ENCODE data around the gene IL31.

The IL31 gene

DNA sequence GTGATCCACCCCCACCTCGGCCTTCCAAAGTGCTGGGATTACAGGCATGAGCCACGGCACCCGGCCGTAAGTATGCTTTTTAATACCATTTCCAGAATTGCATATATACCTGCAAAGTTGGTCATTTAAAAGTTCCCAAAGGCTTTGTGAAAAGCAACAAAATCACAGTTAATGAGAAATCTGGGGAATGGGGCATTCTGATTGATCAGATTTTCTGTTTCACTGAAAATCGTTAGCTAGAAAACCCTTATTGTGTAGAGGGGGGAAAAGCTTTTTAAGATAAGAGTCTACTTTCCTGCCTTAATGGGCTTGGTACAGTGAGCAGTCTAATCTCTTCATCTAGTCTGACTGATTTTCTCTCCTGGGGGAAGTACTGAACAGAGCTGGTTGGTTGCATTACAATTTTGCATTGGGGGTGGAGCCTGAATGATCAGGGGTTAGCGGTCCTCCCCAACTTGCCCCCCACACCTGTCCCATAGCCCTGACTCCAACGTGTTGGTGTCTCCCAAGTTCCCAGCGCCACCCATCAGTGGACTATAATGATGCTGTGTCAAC lies 23.8 kb downstream of the IL31 start:
- no peak for DNase-seq

DNA sequence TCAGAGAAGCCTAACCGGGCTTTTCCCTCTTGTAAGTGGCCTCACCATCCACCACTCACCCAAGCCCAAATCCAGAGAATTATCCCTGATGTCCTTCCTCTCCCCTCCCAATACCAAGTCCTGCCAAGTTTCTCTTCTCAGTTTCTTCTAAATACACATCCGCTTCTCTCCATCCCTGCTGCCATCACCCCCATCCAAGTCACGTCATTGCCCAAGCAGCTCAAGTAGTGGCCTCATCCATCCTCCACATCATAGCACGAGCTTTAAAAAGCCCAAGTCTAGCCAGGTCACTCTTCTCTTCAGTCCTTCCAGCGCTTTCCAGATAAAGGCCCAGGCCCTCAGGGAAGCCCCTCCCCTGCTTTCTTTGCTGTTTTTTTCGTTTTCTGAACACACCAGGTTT lies 25.4 kb downstream of the IL31 start:
- DNase-seq: no peak

DNA sequence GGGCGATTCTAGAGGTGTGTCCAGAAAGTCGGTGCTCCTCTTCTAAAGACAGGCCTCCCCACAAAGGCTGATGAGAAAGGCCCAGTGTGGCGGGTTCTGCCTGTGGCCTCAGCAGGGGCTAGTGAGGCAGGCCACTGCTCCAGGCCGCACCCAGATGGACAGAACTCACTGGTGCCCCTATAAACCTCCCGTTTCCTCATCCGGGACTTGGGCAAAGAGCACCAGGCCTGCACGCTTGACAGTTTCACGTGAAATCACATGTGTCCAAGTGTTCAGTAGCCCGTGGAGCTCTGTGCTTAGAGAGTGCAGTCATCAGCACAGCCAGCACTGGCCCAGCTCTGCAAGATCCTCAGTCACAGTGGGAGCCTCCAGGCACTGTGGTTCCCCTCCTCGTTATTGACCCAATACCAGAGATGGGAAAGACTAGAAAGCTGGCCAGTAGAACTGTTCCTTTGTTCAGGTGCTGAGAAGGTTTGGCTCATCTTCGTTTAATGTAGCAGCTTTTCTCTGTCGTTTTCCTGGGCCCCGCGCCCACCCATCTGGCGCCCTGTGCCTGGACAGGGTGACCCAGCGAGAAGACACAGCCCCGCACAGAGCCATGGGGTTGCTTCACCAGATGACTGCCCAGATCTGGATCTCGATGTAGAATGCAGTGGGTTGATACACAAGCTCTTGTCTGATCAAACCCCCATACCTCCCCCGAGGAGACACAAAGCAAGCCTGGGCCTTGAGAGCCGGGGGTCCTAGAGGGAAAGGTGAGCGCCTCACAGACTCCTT lies 26.3 kb downstream of the IL31 start:
- no peak for DNase-seq

DNA sequence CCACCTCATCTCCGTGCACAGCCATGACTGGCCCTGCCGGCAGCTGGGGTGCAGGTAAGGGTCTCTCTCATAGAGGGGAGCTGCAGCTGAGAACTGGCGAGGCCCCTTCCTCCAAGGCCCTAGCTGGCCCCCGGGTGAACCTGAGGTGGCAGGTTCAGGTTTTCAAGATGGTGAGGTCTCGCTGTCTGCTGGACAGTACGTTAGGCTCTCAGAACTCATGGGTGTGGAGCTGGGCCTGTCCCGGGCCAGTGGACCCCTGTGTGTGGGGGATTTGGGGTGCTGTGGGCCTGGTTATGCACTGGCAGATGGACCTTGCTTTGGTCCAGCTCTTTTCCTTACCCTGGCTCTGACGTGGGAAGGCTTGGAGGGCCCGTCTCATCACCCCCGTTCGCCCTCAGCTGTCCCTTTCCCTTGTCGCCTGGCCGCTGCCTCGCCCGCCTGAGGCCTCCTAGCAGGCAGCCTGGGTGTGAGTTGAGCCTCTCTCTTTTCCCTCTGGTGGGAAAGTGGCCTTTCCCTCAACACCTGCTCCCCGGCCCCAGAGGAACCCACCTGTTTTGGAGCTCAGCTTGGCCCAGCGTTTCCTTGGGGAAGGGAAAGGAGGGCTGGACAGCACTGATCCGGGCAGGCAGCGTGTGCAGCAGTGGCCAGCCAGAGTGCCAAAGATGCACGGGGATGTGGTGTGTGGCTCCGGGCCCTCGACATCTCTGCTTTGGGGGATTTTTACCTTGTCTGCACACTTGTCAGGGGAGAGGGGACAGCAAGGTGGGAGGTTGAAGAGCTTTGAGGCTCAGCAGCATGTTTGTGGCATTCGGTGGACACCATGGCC lies 28.3 kb downstream of the IL31 start:
- DNase-seq: no peak

DNA sequence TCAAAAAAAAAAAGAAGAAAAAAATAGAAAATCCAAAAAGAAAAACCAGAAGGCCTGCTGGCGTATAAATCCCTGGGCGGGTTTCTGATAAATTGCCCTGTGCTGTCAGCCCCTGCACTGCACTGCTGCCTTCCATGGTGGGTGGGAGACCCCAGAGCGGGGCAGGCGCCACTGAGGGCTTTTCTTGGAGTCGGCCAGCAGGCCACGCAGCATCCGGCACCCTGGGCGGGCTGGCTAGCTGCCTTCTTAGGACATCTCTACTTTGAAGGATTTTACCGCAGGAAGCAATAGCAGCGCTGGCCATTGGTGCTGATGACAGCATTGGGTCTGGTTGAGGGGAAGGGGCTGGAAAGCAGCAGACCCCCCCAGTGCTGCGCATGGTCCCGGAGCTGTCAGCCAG lies 29.1 kb downstream of the IL31 start:
- DNase-seq: no peak

DNA sequence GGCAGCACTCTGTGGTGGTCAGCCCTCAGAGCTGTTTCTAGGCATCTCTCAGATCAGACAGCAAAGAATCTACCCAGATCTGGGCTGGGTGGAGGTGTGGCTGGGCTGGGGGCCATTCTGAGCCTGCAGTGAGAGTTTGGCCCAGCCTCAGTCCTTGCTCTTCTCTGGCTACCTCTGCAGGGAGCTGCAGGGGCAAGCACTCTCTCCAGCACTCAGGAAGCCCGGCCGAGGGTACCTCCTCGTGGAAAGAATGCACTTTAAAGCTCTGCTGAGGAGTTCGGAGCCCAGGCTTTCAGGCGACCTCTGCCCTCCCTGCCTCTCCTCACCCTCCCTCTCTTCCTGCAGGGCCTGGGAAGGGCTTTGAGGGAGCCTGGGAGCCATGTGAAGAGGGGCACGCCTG lies 31.2 kb downstream of the IL31 start:
- no peak for DNase-seq

DNA sequence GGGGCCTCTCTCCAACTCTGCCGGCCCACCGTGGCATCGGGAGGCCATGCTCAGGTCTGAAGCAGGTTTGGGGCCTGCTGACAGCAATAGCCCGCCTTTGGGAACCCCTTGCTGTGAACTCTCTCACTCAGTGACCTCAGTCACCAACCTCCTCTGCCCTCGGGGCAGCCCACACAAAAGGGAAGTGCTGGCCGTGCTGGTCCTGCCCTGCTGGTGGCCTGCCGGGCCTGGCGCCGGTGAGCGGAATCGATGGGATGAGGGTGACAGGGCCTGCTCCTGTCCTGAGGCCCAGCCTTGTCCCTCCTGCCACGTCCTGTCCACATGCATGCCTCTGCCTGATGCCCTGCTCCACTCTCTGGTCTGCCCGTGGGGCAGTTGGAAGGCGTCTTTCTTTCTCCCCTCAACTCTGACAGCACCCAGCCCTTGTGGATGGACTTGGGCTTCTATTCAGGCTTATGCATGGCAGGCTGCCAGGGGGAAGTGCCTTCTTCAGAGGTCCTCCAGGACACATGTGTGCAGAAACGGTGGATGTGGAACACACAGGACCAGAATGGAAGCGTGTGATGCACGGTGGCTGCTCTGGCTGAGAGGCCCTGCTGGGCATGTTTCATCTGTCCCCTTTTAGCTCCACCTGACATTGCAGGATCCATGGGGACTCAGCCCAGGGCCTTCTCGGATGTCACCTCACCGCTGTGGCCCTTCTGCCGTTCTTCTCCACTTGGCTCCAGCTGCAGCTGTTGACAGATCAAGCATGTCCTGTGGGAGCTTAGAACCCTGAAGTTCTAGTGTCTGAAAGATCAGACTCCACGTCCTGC lies 31.9 kb downstream of the IL31 start:
- no peak for DNase-seq

DNA sequence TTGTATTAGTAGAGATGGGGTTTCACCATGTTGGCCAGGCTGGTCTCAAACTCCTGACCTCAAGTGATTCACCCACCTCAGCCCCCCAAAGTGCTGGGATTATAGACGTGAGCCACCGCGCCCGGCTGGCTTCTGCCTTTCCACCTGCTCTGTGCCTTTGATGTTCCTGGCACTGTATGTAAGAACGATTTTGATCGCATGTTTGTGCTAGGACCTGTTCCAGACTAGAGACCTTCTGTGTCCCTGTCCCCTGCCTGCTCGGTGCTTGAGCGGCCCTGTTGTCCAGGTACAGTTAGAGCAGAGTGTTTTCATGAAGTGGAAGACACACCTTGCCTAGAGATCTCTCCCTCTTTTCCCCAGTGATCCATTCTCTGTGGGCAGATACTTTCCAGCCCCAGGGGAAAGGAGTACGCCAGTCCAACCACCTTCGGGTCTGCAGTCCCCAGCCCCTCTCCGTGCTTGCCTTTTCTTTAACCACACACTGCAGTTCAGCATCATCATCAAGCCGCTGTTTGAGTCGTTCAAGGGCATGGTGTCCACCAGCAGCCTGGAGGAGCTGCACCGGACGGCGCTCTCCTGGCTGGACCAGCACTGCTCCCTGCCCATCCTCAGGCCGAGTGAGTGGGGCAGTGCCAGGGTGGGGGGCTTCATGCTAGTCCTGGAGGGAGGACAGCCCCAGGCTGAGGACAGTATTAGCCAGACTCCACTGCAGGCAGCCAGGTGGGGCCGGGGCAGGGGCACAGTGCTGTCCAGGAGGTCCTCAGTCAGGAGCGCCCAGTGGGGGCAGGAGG lies 33.4 kb downstream of the IL31 start:
- DNase-seq: no peak

DNA sequence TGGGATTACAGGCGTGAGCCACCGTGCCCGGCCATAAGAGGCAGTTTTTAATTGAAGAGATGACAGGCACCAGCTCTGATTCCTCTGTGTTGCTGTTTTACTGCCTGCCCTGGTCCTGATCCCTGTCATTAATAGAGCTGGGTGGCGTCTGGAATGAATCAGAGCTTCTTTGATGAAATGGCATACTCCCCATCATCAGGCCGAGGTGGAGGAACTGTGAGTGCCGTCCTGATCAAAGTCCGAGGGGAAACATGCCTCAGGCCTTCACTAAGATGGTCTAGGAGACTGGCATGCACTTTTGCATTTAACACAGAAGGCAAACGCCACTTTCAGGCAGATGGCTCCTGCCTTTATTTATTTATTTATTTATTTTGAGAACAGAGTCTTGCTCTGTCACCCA lies 34.1 kb downstream of the IL31 start:
- DNase-seq: no peak

DNA sequence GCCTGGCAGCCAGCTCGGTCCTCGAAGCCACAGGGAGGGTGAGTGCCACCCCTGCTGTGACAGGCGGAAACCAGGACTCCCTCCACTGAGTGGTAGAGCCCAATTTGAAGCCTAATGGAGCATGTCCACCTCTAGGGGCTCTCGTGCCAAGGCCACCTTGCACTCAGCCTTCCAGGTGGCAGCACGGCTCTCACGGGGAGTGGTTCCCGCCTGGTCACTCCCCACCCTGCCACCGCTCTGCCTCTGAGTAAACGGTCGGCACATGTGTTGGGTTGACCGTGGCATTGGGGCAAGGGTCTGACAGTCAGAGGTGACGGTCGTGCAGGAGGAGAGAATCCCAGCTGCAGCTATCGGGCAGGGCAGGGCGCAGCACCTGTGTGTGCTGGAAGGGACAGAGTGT lies 34.8 kb downstream of the IL31 start:
- peak in 1 of 3 experiments; percentile 85 for DNase-seq

DNA sequence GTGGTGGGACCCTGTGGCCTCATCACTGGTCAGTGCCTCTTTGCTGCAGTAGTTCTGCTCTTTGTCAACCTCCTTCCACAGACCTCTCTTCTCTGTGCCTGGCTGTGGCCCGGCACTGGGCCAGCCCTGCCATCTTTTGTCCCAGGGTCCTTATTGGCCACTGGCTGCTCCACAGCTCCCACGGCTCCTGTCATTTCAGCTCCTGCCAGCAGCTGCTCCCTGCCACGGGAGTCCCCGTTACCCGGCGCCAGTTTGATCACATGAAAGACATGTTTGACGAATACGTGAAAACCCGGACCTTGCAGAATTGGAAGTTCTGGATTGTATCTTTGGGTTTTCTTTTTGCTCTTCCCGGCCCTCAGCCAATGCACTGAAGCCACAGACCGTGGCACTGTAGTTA lies 35.4 kb downstream of the IL31 start:
- DNase-seq: no peak

DNA sequence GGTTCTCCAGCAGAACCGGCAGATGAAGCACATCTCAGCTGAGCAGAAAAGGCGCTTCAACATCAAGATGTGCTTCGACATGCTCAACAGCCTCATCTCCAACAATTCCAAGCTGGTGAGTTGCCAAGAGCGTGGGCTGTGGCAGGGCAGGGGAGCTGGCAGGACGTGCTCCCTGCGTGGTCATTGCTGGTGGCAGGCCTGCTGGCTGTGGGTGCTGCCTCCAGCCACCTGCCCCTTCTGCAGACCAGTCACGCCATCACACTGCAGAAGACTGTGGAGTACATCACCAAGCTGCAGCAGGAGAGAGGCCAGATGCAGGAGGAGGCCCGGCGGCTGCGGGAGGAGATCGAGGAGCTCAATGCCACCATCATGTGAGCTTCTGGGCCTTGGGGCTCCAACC lies 35.8 kb downstream of the IL31 start:
- DNase-seq: no peak

DNA sequence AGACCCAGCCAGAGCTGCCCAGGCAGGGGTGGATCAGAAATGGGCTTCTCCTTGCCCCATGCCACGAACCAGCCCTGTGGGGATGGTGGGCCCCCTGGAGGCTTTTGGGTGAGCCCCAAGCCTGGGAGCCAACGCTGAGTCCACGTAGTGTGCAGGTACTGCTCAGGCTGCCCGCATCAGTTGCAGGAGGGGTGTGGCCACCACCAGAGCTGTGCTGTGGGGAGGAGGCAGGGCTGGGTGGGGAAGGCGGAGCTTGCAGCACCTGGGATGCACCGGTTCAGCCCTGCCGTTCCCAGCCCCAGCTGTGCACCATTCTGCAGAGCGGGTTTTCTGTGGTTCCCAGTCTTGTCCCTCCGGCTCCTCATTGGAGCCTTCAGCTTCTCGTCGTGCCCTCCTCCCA lies 36.3 kb downstream of the IL31 start:
- peak in 1 of 3 experiments; percentile 88 for DNase-seq

DNA sequence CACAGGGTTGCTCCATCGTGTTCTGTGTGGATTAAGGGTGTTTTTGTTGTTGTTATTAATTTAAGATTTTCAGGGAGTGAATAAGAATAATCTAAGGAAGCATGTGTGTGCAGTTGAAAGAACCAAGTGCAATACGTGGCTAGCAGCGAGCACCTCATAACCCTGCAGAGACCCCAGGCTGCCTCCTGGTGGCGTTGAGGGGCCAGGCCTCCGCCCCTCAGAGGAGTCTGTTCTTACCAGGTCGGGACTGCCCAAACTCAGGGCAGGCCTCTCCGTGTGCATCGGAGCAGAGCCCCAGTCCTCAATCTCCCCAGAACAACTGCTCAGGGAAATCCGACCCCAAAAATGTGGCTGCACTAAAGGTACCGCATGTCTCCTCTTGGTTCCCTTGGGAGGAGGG lies 36.8 kb downstream of the IL31 start:
- peak in 1 of 3 experiments; percentile 58 for DNase-seq

DNA sequence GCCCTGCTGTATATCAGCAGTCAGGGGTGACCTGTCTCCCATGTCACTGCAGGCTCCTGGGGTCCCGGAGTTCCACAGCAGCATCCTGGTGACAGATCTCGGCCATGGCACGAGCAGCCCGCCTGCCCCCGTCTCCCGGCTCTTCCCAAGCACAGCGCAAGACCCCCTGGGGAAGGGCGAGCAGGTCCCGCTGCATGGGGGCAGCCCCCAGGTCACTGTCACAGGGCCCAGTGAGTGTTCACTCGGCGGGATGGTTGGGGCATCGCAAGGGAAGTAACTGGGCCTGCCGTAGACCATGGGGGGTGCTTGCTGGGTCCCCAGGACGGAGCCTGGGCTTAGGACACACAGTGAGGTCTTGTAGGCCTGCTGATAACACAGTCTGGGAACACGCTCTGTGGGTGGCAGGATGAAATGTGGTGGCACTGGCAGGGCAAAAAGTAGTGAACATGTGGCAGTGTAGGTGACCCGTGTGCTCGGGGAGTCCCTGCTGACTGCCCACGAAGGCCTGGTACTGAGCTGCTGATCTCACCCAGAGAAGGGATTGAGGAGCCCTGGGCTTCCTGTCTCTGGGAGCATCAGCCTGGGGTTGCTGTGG lies 38.5 kb downstream of the IL31 start:
- no peak for DNase-seq

DNA sequence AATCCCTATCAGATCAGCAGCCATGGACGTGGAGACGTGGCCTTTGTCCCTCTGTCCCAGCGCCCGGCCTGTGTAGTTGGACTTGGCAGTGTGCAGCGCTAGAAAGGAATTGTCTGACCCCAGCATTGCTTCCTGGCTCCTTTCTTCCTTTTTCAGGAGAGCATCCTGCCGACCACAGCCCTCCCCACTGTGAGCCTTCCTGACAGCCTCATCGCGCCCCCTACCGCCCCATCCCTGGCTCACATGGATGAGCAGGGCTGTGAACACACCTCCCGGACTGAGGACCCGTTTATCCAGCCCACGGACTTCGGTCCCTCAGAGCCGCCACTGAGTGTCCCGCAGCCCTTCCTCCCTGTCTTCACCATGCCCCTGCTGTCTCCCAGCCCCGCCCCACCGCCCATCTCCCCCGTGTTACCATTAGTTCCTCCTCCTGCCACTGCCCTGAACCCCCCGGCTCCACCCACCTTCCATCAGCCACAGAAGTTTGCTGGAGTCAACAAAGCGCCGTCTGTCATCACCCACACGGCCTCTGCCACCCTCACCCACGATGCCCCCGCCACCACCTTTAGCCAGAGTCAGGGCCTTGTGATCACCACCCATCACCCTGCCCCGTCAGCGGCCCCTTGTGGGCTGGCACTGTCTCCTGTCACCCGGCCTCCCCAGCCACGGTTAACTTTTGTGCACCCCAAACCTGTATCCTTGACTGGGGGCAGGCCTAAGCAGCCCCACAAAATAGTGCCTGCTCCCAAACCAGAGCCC lies 40.6 kb downstream of the IL31 start:
- DNase-seq: no peak

DNA sequence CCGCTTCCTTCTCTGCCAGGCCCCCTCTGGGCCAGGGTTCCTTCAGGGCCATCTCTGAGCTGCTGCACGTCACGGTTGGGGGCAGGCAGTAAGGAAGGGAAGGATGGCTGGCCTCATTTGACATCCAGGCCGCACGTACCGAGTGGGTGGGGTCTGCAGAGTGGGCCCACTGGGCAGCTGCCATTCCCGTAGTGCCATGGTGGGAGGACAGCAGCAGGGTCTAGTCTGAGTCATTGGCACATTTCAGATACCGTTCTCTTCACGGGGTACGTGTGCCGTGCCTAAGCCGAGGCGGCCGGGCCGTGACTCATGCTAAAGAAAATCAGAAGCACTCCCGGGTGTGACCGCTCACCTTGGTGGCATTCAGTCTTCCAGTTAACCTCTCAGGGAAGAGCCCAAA lies 43.9 kb downstream of the IL31 start:
- no peak for DNase-seq

DNA sequence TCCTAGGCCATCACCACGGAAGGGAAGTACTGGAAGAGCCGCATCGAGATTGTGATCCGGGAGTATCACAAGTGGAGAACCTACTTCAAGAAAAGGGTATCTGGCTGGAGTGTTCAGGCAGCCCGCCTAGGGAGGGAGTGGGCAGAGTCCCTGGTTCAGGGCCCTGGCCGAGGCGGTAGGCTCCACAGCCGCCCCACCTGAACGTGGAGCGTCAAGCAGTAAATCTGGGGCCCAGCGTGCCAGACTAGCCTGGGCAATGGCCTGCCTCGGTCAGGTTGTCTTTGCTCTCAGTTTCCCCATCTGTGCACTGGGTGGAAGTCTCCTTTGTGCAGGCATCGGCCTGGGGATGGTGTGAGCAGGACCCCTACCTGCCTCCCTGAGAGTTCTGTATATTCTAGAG lies 44.9 kb downstream of the IL31 start:
- DNase-seq: no peak

DNA sequence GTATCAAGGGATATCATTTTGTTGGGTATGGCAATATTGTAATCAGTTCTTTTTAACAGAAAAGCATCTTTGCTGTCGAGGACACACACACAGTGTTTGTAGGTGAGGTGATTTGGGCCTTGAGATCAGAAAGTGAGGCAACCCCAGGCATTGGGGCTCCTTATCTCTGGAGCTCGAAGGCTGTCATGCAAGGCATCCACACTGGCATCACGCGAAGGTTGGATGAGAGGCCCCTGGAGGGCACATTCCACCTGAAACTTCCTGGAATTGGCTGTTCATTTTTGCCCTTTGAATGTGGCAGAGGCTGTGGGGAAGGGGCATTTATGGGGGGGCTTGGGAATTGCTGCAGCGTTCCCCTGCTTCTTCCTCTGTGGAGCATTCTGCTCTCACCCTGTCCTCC lies 45.5 kb downstream of the IL31 start:
- DNase-seq: no peak

DNA sequence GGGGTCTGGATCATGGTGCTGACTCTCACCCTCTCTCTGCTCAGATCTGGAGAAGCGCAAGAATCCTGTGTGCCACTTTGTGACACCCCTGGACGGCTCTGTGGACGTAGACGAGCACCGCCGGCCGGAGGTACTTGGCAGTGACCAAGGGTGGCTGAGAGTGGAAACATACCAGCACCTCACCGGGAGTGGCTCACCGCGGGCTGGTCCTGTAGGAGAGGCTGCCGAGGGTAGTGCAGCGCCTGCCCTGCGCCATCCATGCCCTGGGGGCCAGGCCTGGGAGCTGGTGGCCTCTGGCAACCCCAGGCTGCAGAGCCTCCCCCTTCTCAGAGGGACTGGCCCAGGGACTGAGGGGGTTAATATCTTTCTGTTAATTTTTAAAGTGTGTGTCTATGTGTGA lies 46.2 kb downstream of the IL31 start:
- DNase-seq: no peak

Data from NCI-H1417 (cell line).